Spinal cord (tissue), 10 donors: ENCODE results near the gene HPRT1. TPM values are rescaled to one million over a fixed set of nuclear protein-coding genes. Genes with fewer than 3 reads are reported as not detected.

Experiments
- DNase-seq, 6 donors: peaks; one replicate each; pipeline versions ENCODE4 v3.0.0 to v3.0.0-alpha.2; 2013 to 2015; ENCODE audit warnings: low spot score in 6 of 6, low read depth in 4 of 6
- H3K27ac ChIP-seq: one replicate; pipeline ENCODE4 v1.5.1; 2013; ENCODE audit warnings: low read depth, low read length, control low read depth
- H3K27me3 ChIP-seq: one replicate; pipeline ENCODE4 v1.6.1; 2013; ENCODE audit warnings: low read length; ENCODE audit not compliant: control insufficient read depth, insufficient read depth
- H3K36me3 ChIP-seq: one replicate; pipeline ENCODE4 v1.6.1; 2013; ENCODE audit warnings: low read length; ENCODE audit not compliant: control insufficient read depth, insufficient read depth
- H3K4me1 ChIP-seq: one replicate; pipeline ENCODE4 v1.6.1; 2013; ENCODE audit warnings: low read length; ENCODE audit not compliant: control insufficient read depth, insufficient read depth
- H3K4me3 ChIP-seq: one replicate; pipeline ENCODE4 v1.5.1; 2013; ENCODE audit warnings: low read depth, low read length, control low read depth
- H3K9me3 ChIP-seq: one replicate; pipeline ENCODE4 v1.6.1; 2013; ENCODE audit warnings: low read length; ENCODE audit not compliant: control insufficient read depth, insufficient read depth
- WGBS: methylation state at CpG from one replicate; pipeline ENCODE4 v1.1.5; 2013; ENCODE audit warnings: missing lambda C conversion rate; ENCODE audit not compliant: insufficient coverage; 5-methylcytosine and 5-hydroxymethylcytosine counted together
- polyA plus RNA-seq, 2 donors: library from polyadenylated mRNA; unstranded; fragments of 120-200 nt; gene quantifications; one replicate each; pipeline ENCODE4 v1.2.1, GENCODE V29; 2013; ENCODE audit not compliant: insufficient read length in 2 of 2
- total RNA-seq, 2 donors: library from RNA; depleted of rRNA in 1 of 2; stranded (reverse); fragments of 120-200 nt in 1 of 2; fragments of >200 nt in 1 of 2; gene quantifications; one replicate each; pipeline versions ENCODE4 v1.2.3 to v1.2.4, GENCODE V29; 2013 to 2014
- donor health status: healthy.

Gene HPRT1
- total and polyA plus RNA-seq, 4 donors = 15.3 to 49.3 (median 42.2) TPM

- Histone ChIP-seq H3K4me1 (no peaks in the 10 kb centered on the region), H3K4me3 (no peak overlapping the region), H3K9me3 (no peaks in the 10 kb centered on the region), H3K27ac (no peak overlapping the region), H3K27me3 (no peaks in the 10 kb centered on the region), H3K36me3 (no peaks in the 10 kb centered on the region)
- WGBS = no CpG with 5 or more reads among the region's 2 CpGs
- DNase-seq = no peak
These were observed 42.0 kb downstream of the HPRT1 start for GRCh38 chrX:134501941-134502340.

- no peaks in the 10 kb centered on the region for H3K27me3 ChIP-seq
- no peaks in the 10 kb centered on the region for H3K9me3 ChIP-seq
- no peak for DNase-seq
- no peaks in the 10 kb centered on the region for H3K36me3 ChIP-seq
- no peaks in the 10 kb centered on the region for H3K4me1 ChIP-seq
- no peak overlapping the region for H3K4me3 ChIP-seq
- H3K27ac ChIP-seq = no peak overlapping the region
These were observed 42.7 kb downstream of the HPRT1 start for GRCh38 chrX:134502686-134503085.

GRCh38 chrX:134512566-134512965 lies 52.6 kb downstream of the HPRT1 start:
- H3K27ac ChIP-seq = no peak overlapping the region
- no peaks in the 10 kb centered on the region for H3K36me3 ChIP-seq
- no peaks in the 10 kb centered on the region for H3K4me1 ChIP-seq
- WGBS = 84% methylated on average over 6 of the region's 9 CpGs
- no peaks in the 10 kb centered on the region for H3K27me3 ChIP-seq
- H3K4me3 ChIP-seq = no peak overlapping the region
- no peaks in the 10 kb centered on the region for H3K9me3 ChIP-seq
- DNase-seq = no peak

- Histone ChIP-seq H3K9me3 (no peaks in the 10 kb centered on the region), H3K36me3 (no peaks in the 10 kb centered on the region), H3K4me3 (no peak overlapping the region), H3K27ac (no peak overlapping the region), H3K27me3 (no peaks in the 10 kb centered on the region), H3K4me1 (no peaks in the 10 kb centered on the region)
- WGBS = 86% methylated on average over 1 of the region's 3 CpGs
- DNase-seq = no peak
These were observed 53.1 kb downstream of the HPRT1 start for GRCh38 chrX:134513091-134513490.

- Histone ChIP-seq H3K36me3 (no peaks in the 10 kb centered on the region), H3K9me3 (no peaks in the 10 kb centered on the region)
These were observed 61.0 kb downstream of the HPRT1 start for GRCh38 chrX:134520860-134521390.

GRCh38 chrX:134524181-134524580 lies 64.2 kb downstream of the HPRT1 start:
- no peaks in the 10 kb centered on the region for H3K9me3 ChIP-seq
- no CpG with 5 or more reads among the region's 6 CpGs for WGBS
- DNase-seq = no peak

More at GRCh38 chrX:134520860-134521390, 61.0 kb downstream of the HPRT1 start:
- DNase-seq = peak in 2 of 6 donors; percentile 56 to 61
- Histone ChIP-seq H3K27ac (no peak overlapping the region), H3K4me3 (no peak overlapping the region), H3K27me3 (no peaks in the 10 kb centered on the region), H3K4me1 (no peaks in the 10 kb centered on the region)
- WGBS = 60% methylated on average over 1 of the region's 3 CpGs

GRCh38 chrX:134525086-134525792 lies 65.3 kb downstream of the HPRT1 start:
- DNase-seq = no peak
- no peaks in the 10 kb centered on the region for H3K27me3 ChIP-seq
- H3K27ac ChIP-seq = no peak overlapping the region
- H3K4me1 ChIP-seq = no peaks in the 10 kb centered on the region
- H3K36me3 ChIP-seq = no peaks in the 10 kb centered on the region
- 85% methylated on average over 5 of the region's 15 CpGs for WGBS
- no peak overlapping the region for H3K4me3 ChIP-seq
- H3K9me3 ChIP-seq = no peaks in the 10 kb centered on the region

More at GRCh38 chrX:134524181-134524580, 64.2 kb downstream of the HPRT1 start:
- Histone ChIP-seq H3K4me1 (no peaks in the 10 kb centered on the region), H3K27ac (no peak overlapping the region), H3K36me3 (no peaks in the 10 kb centered on the region), H3K4me3 (no peak overlapping the region), H3K27me3 (no peaks in the 10 kb centered on the region)

- Histone ChIP-seq H3K9me3 (no peaks in the 10 kb centered on the region), H3K36me3 (no peaks in the 10 kb centered on the region), H3K4me1 (no peaks in the 10 kb centered on the region), H3K4me3 (no peak overlapping the region), H3K27me3 (no peaks in the 10 kb centered on the region), H3K27ac (no peak overlapping the region)
- whole genome bisulfite sequencing = 80% methylated on average over 2 of the region's 5 CpGs
- no peak for DNase-seq
These were observed 66.4 kb downstream of the HPRT1 start for GRCh38 chrX:134526399-134526798.

GRCh38 chrX:134528960-134529359 lies 69.0 kb downstream of the HPRT1 start:
- no peaks in the 10 kb centered on the region for H3K4me1 ChIP-seq
- H3K27ac ChIP-seq = no peak overlapping the region
- DNase-seq = no peak
- H3K36me3 ChIP-seq = no peaks in the 10 kb centered on the region
- H3K4me3 ChIP-seq = no peak overlapping the region
- WGBS = 45% methylated on average over 3 of the region's 3 CpGs
- H3K27me3 ChIP-seq = no peaks in the 10 kb centered on the region
- no peaks in the 10 kb centered on the region for H3K9me3 ChIP-seq

GRCh38 chrX:134529481-134529880 lies 69.5 kb downstream of the HPRT1 start:
- H3K9me3 ChIP-seq = no peaks in the 10 kb centered on the region
- H3K27me3 ChIP-seq = no peaks in the 10 kb centered on the region
- H3K27ac ChIP-seq = no peak overlapping the region
- 92% methylated on average over 6 of the region's 6 CpGs for WGBS
- H3K36me3 ChIP-seq = no peaks in the 10 kb centered on the region
- no peak overlapping the region for H3K4me3 ChIP-seq
- no peak for DNase-seq
- H3K4me1 ChIP-seq = no peaks in the 10 kb centered on the region
